Thoracic aorta (tissue), 2 donors: ENCODE measurements around the gene CNPY1. TPM values are rescaled to one million over a fixed set of nuclear protein-coding genes. Genes with fewer than 3 reads are reported as not detected.

Experiments
- ATAC-seq: fragments of 150-250 bp; one replicate; pipeline ENCODE4 v1.8.0; 2017; ENCODE audit warnings: low read depth; ENCODE audit not compliant: insufficient number of reproducible peaks, low FRiP score
- DNase-seq: peaks from one replicate; pipeline ENCODE4 v3.0.0-alpha.2; 2020; ENCODE audit warnings: low spot score
- H3K27ac ChIP-seq, 2 donors: fragments of 200-600 bp; sonication (generic); 1 replicate in 1 of 2; 2 replicates in 1 of 2; pipeline ENCODE4 v1.5.1; 2016; ENCODE audit warnings: mild to moderate bottlenecking in 2 of 2, moderate library complexity in 2 of 2
- H3K27me3 ChIP-seq: fragments of 200-600 bp; sonication (generic); replicated peaks from 2 replicates; pipeline ENCODE4 v1.6.0; 2016; ENCODE audit warnings: mild to moderate bottlenecking; ENCODE audit not compliant: insufficient read depth
- H3K36me3 ChIP-seq: fragments of 200-600 bp; sonication (generic); one replicate; pipeline ENCODE4 v1.5.1; 2016
- H3K4me1 ChIP-seq, 2 donors: fragments of 200-600 bp; sonication (generic); 1 replicate in 1 of 2; 2 replicates in 1 of 2; pipeline versions ENCODE4 v1.5.1 to v1.6.0; 2016; ENCODE audit warnings: low read depth in 2 of 2, mild to moderate bottlenecking in 1 of 2; ENCODE audit not compliant: control insufficient read depth in 1 of 2
- H3K4me3 ChIP-seq: fragments of 200-600 bp; sonication (generic); 2 replicates; pipeline ENCODE4 v1.5.1; 2016; ENCODE audit warnings: mild to moderate bottlenecking
- H3K9me3 ChIP-seq: fragments of 200-600 bp; sonication (generic); 2 replicates; pipeline ENCODE4 v1.5.1; 2016
- CTCF ChIP-seq: fragments of 200-600 bp; sonication (generic); IDR thresholded peaks from one replicate; pipeline ENCODE4 v1.5.1; 2019; ENCODE audit warnings: antibody characterized with exemption
- total RNA-seq, 2 donors: library from RNA; depleted of rRNA; stranded (reverse); fragments of >200 nt; gene quantifications; one replicate each; pipeline versions ENCODE4 v1.1.0 to v1.2.3, GENCODE V29; 2016

The CNPY1 gene
- total RNA-seq, 2 donors from 2014 or later: not detected

- no peaks in the 10 kb centered on the region for H3K9me3 ChIP-seq
- no peak for TF ChIP-seq CTCF
- H3K27me3 ChIP-seq: no peaks in the 10 kb centered on the region
- no peak overlapping the region for H3K27ac ChIP-seq
- DNase-seq (no peak), ATAC-seq (no peak)
- no peaks in the 10 kb centered on the region for H3K36me3 ChIP-seq
- H3K4me1 ChIP-seq: peaks cover 5 to 14% of the 10 kb centered on the region in 2 donors
- H3K4me3 ChIP-seq: no peak overlapping the region
Observed at GRCh38 chr7:155487509-155488482, 58.6 kb downstream of the CNPY1 start.

- Histone ChIP-seq H3K4me1 (peaks cover 5 to 14% of the 10 kb centered on the region in 2 donors), H3K27ac (no peak overlapping the region), H3K27me3 (no peaks in the 10 kb centered on the region), H3K4me3 (no peak overlapping the region), H3K36me3 (no peaks in the 10 kb centered on the region), H3K9me3 (no peaks in the 10 kb centered on the region)
- no peak for TF ChIP-seq CTCF
- no peak for DNase-seq
- no peak for ATAC-seq
Observed at GRCh38 chr7:155486783-155487508, 59.4 kb downstream of the CNPY1 start.

GRCh38 chr7:155484483-155485399 is 61.6 kb downstream of the CNPY1 start:
- DNase-seq: no peak
- no peak for TF ChIP-seq CTCF
- no peaks in the 10 kb centered on the region for H3K27me3 ChIP-seq

GRCh38 chr7:155483868-155484325 is 62.5 kb downstream of the CNPY1 start:
- Histone ChIP-seq H3K27ac (no peak overlapping the region), H3K4me1 (no peaks in the 10 kb centered on the region), H3K4me3 (no peak overlapping the region), H3K36me3 (no peaks in the 10 kb centered on the region), H3K27me3 (no peaks in the 10 kb centered on the region), H3K9me3 (no peaks in the 10 kb centered on the region)
- no peak for TF ChIP-seq CTCF
- DNase-seq (no peak), ATAC-seq (no peak)

More at GRCh38 chr7:155484483-155485399, 61.6 kb downstream of the CNPY1 start:
- no peak overlapping the region for H3K4me3 ChIP-seq
- no peaks in the 10 kb centered on the region for H3K4me1 ChIP-seq
- H3K36me3 ChIP-seq: no peaks in the 10 kb centered on the region
- no peak for ATAC-seq
- no peaks in the 10 kb centered on the region for H3K9me3 ChIP-seq
- H3K27ac ChIP-seq: no peak overlapping the region
